ENCODE results near the gene PHACTR1. TPM values are rescaled to one million over a fixed set of nuclear protein-coding genes. Genes with fewer than 3 reads are reported as not detected.
A peak's percentile ranks its signal among the peaks of the same experiment; 100 is the strongest.

PHACTR1 gene
- total RNA-seq, 1 experiment from 2014 or later, result not detected

DNA sequence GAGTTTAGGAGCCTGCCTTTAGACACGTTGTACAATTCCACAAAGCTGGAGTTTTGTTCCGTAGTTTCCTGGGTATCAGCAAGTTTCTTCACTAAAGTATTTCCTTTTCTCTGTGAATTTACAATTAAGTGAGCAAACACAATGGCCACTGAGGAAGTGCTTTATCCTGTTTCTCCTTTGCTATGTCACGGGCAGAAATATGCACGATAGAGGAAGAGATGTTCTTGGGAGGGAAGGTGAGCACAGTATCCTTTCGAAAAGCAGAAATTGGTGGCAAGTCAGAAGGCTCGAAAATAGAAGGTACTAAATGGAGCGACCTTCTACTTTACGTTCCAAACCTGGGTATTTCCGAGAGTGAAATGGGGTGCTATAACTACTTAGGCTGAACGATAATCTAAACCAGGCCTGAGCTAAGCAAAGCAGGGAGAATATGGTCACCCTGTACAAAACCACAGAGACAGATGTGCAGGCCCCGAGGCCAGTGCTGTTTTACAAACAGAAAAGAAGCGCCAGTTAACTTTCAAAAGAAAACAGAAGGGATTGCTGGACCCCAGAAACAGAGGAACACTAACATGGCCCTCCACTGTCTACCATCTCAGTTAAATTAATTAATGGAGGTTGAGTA, 352.1 kb downstream of the PHACTR1 start:
- no peak for DNase-seq (ENCODE audit: low spot score)

- DNase-seq (ENCODE audit: low spot score), result no peak
Observed at GRCh38 chr6:13071550-13072345, 355.2 kb downstream of the PHACTR1 start.

DNA sequence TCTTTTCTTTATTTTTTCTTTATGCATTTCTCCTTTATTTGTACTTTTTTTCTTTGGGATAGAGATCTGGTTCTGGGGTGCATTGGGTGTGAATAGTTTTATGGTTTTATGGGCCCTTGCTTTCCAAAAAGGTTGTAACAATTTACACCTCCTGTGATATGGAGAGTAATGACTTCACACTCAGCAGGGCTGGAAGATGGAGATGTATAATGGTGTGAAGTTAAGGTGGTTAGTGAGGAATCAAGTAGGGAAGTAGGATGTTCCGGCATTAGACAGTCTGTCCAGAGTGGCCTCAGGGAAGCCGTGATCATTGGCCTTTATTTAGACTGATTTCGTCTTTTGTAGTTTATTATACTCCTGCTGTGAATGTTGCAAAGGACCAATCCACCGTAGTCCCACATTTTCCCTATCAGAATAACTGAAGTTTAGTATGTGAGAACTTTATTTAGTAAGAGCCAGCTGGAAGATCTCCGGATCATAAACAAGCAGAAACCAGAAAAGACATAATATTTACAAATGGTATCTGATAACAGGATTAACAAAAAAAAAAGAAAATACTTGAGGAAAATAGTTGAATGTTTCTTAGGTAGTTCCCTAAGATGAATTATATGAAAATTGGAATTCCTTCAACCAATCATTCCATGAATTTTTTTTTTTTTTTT, 356.2 kb downstream of the PHACTR1 start:
- no peak for DNase-seq (ENCODE audit: low spot score)

GRCh38 chr6:13074415-13075140, 358.0 kb downstream of the PHACTR1 start:
- DNase-seq (ENCODE audit: low spot score), result no peak

DNA sequence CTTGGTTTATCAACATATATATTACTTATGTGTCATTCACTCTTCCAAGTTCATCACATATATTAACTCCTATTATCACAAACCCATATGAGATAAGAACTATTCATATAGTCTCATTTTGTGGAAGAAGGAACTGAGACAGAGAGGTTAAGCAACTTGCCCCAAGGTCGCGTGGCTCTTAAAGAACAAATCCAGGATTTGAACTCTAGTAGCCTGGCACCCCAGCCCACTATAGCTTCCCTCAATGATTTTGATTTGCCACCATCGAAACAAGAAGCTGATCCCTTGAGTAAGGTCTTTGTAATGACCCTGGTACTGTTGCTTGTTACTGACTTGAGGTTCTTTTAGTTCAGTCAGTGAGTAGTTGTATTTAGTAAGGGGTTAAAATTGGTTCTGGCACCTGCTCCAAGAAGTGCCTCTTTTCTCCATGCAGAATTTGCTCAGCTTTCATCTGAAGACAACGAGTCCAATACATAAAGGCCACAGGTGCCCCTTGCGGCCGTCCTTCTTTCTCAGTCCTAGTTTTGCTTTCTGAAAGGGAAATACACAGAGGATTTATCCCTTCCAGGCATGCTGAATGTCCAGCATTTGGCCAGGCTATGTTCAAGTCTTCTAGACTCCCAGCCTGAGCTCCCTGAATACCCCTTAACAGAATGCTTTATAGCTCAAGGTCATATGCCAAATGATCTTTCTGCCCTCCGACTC, 358.7 kb downstream of the PHACTR1 start:
- DNase-seq (ENCODE audit: low spot score), result no peak

DNA sequence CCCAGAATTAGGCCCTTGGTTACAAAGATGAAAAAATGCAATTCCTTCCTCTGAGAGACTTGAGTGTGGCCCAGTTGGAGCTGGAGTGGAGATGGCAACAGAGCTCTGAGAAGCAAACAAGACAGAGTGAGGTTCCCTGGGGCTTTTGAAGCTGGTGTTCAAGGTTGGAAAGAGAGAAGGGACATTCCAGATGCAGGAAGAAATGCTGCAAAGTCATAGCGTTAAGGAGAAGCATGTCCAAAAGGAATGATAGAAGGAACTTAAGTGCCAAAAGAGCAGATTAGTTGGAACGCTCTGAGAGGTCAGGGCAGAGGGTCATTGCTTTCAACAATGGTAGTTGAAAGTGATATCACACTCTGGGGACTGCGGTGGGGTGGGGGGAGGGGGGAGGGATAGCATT, 360.0 kb downstream of the PHACTR1 start:
- no peak for DNase-seq (ENCODE audit: low spot score)

- DNase-seq (ENCODE audit: low spot score), result no peak
Observed at GRCh38 chr6:13077117-13077516, 360.6 kb downstream of the PHACTR1 start.

- no peak for DNase-seq (ENCODE audit: low spot score)
Observed at GRCh38 chr6:13079096-13079723, 362.6 kb downstream of the PHACTR1 start.

- DNase-seq (ENCODE audit: low spot score), result no peak
Observed at GRCh38 chr6:13080462-13081188, 364.1 kb downstream of the PHACTR1 start.

DNA sequence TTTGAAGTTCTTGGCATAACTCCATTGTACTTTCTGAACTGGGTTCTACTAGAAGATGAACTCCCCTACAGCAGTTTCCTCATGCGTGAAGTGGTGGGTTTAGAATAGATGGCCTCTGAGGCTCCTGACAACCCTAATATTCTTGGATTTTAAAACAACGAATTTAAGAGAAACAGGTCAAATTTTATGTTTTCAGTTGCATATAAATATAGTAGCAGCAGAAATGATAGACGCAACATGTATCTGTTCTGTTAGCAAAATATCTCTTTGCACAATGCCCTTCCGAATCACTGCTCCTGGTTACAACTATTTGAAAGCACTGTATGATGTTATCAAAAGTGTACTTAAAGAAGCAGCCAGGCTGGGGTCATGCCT, 364.6 kb downstream of the PHACTR1 start:
- no peak for DNase-seq (ENCODE audit: low spot score)

GRCh38 chr6:13089296-13089994, 372.9 kb downstream of the PHACTR1 start:
- no peak for DNase-seq (ENCODE audit: low spot score)

GRCh38 chr6:13091192-13091591, 374.6 kb downstream of the PHACTR1 start:
- DNase-seq (ENCODE audit: low spot score), result no peak

- no peak for DNase-seq (ENCODE audit: low spot score)
Observed at GRCh38 chr6:13094781-13095425, 378.3 kb downstream of the PHACTR1 start.

- DNase-seq (ENCODE audit: low spot score), result no peak
Observed at GRCh38 chr6:13096084-13096483, 379.5 kb downstream of the PHACTR1 start.

- DNase-seq (ENCODE audit: low spot score), result no peak
Observed at GRCh38 chr6:13097454-13097853, 380.9 kb downstream of the PHACTR1 start.

- DNase-seq (ENCODE audit: low spot score), result no peak
Observed at GRCh38 chr6:13098006-13098405, 381.4 kb downstream of the PHACTR1 start.

- no peak for DNase-seq (ENCODE audit: low spot score)
Observed at GRCh38 chr6:13098793-13099570, 382.4 kb downstream of the PHACTR1 start.

GRCh38 chr6:13099771-13100170, 383.2 kb downstream of the PHACTR1 start:
- peak; percentile 14 for DNase-seq (ENCODE audit: low spot score)
